H9 (cell line): ENCODE measurements around the gene CAB39. TPM values are rescaled to one million over a fixed set of nuclear protein-coding genes. Genes with fewer than 3 reads are reported as not detected.

Experiments
- DNase-seq: peaks from one replicate; pipeline ENCODE4 v3.0.0-alpha.2; 2017
- H2AFZ ChIP-seq: one replicate; pipeline ENCODE4 v1.6.1; 2013; ENCODE audit warnings: mild to moderate bottlenecking, low read length, control low read depth, moderate library complexity
- H2AK5ac ChIP-seq: 2 replicates; pipeline ENCODE4 v1.6.1; 2013; ENCODE audit warnings: low read length, control low read depth, mixed read lengths; ENCODE audit not compliant: insufficient read length
- H2BK120ac ChIP-seq: one replicate; pipeline ENCODE4 v1.6.1; 2013; ENCODE audit warnings: low read depth, mild to moderate bottlenecking, low read length, control low read depth, inconsistent platforms; ENCODE audit not compliant: poor library complexity, severe bottlenecking
- H2BK12ac ChIP-seq: 2 replicates; pipeline ENCODE4 v1.6.1; 2013; ENCODE audit warnings: low read length, control low read depth, mixed read lengths, low read depth; ENCODE audit not compliant: insufficient read length
- H2BK15ac ChIP-seq: 2 replicates; pipeline ENCODE4 v1.6.1; 2013; ENCODE audit warnings: low read depth, low read length, control low read depth
- H2BK20ac ChIP-seq: one replicate; pipeline ENCODE4 v1.6.1; 2013; ENCODE audit warnings: low read depth, mild to moderate bottlenecking, low read length, control low read depth, inconsistent platforms; ENCODE audit not compliant: poor library complexity, severe bottlenecking
- H2BK5ac ChIP-seq: 2 replicates; pipeline ENCODE4 v1.6.1; 2013; ENCODE audit warnings: low read length, control low read depth, mixed read lengths; ENCODE audit not compliant: insufficient read length
- H3K14ac ChIP-seq: 2 replicates; pipeline ENCODE4 v1.6.1; 2013; ENCODE audit warnings: low read length, control low read depth; ENCODE audit not compliant: insufficient read depth
- H3K18ac ChIP-seq: 2 replicates; pipeline ENCODE4 v1.6.1; 2013; ENCODE audit warnings: low read depth, mild to moderate bottlenecking, mixed read lengths, low read length, control low read depth; ENCODE audit not compliant: insufficient read length
- H3K23ac ChIP-seq: 2 replicates; pipeline ENCODE4 v1.6.1; 2013; ENCODE audit warnings: low read length, control low read depth, mixed read lengths, low read depth; ENCODE audit not compliant: insufficient read length
- H3K23me2 ChIP-seq: 2 replicates; pipeline ENCODE4 v1.6.1; 2013; ENCODE audit warnings: low read depth, mild to moderate bottlenecking, mixed read lengths, low read length, control low read depth; ENCODE audit not compliant: insufficient read length, poor library complexity, severe bottlenecking
- H3K27ac ChIP-seq: 2 replicates; pipeline ENCODE4 v1.5.1; 2013; ENCODE audit warnings: low read length, control low read depth, mixed read lengths, low read depth; ENCODE audit not compliant: insufficient read length
- H3K27me3 ChIP-seq: 2 replicates; pipeline ENCODE4 v1.6.1; 2013; ENCODE audit warnings: low read length, control low read depth, inconsistent platforms; ENCODE audit not compliant: insufficient read depth
- H3K4ac ChIP-seq: 2 replicates; pipeline ENCODE4 v1.6.1; 2013; ENCODE audit warnings: low read depth, mild to moderate bottlenecking, control low read depth, inconsistent platforms, low read length, moderate library complexity
- H3K4me1 ChIP-seq: 2 replicates; pipeline ENCODE4 v1.6.1; 2013; ENCODE audit warnings: low read length, control low read depth, inconsistent platforms; ENCODE audit not compliant: insufficient read depth
- H3K4me2 ChIP-seq: 2 replicates; pipeline ENCODE4 v1.6.1; 2013; ENCODE audit warnings: low read length, control low read depth, mixed read lengths; ENCODE audit not compliant: insufficient read length, insufficient read depth
- H3K56ac ChIP-seq: 2 replicates; pipeline ENCODE4 v1.6.1; 2013; ENCODE audit warnings: low read depth, mild to moderate bottlenecking, mixed read lengths, low read length, control low read depth; ENCODE audit not compliant: insufficient read length
- H3K79me1 ChIP-seq: 2 replicates; pipeline ENCODE4 v1.6.1; 2013; ENCODE audit warnings: low read depth, mild to moderate bottlenecking, moderate library complexity, low read length, control low read depth, inconsistent platforms; ENCODE audit not compliant: insufficient read depth, poor library complexity, severe bottlenecking
- H3K79me2 ChIP-seq: 2 replicates; pipeline ENCODE4 v1.6.1; 2013; ENCODE audit warnings: low read length, control low read depth, inconsistent platforms; ENCODE audit not compliant: insufficient read depth
- H3K9ac ChIP-seq: 2 replicates; pipeline ENCODE4 v1.6.1; 2013; ENCODE audit warnings: low read length, control low read depth, mixed read lengths; ENCODE audit not compliant: insufficient read length; ENCODE audit errors: extremely low read depth
- H3K9me3 ChIP-seq: one replicate; pipeline ENCODE4 v1.6.1; 2013; ENCODE audit warnings: low read depth, low read length, inconsistent platforms; ENCODE audit not compliant: control insufficient read depth
- H3T11ph ChIP-seq: one replicate; pipeline ENCODE4 v1.6.1; 2013; ENCODE audit warnings: mild to moderate bottlenecking, low read length, control low read depth, inconsistent platforms
- H4K20me1 ChIP-seq: one replicate; pipeline ENCODE4 v1.6.1; 2013; ENCODE audit not compliant: control insufficient read depth, insufficient read length, insufficient read depth
- H4K5ac ChIP-seq: 2 replicates; pipeline ENCODE4 v1.6.1; 2013; ENCODE audit warnings: low read depth, mild to moderate bottlenecking, mixed read lengths, low read length, control low read depth; ENCODE audit not compliant: insufficient read length
- H4K8ac ChIP-seq: replicated peaks from 2 replicates; pipeline ENCODE4 v1.6.1; 2013; ENCODE audit warnings: low read length, control low read depth, mixed read lengths, low read depth; ENCODE audit not compliant: insufficient read length
- H4K91ac ChIP-seq: 2 replicates; pipeline ENCODE4 v1.6.1; 2013; ENCODE audit warnings: low read depth, mild to moderate bottlenecking, moderate library complexity, mixed read lengths, low read length, control low read depth; ENCODE audit not compliant: insufficient read length
- H3K27ac Mint-ChIP-seq, 3 experiments: 2 replicates in 2 of 3; 3 replicates in 1 of 3; pipeline ENCODE4 v1.8.0; 2020 to 2021; ENCODE audit warnings: mixed read lengths in 3 of 3, mild to moderate bottlenecking in 1 of 3, moderate library complexity in 1 of 3
- H3K27me3 Mint-ChIP-seq: 2 replicates; pipeline ENCODE4 v1.8.0; 2021; ENCODE audit warnings: low read depth, mild to moderate bottlenecking, moderate library complexity, mixed read lengths
- H3K36me3 Mint-ChIP-seq, 3 experiments: 2 replicates in 2 of 3; 3 replicates in 1 of 3; pipeline ENCODE4 v1.8.0; 2020 to 2021; ENCODE audit warnings: low read depth in 3 of 3, mixed read lengths in 3 of 3; ENCODE audit not compliant: insufficient read depth in 1 of 3
- H3K4me1 Mint-ChIP-seq, 2 experiments: 2 replicates each; pipeline ENCODE4 v1.8.0; 2020; ENCODE audit warnings: mixed read lengths in 2 of 2
- H3K4me3 Mint-ChIP-seq, 2 experiments: 2 replicates in 1 of 2; 3 replicates in 1 of 2; pipeline ENCODE4 v1.8.0; 2020 to 2021; ENCODE audit warnings: mild to moderate bottlenecking in 2 of 2, mixed read lengths in 2 of 2, moderate library complexity in 1 of 2
- H3K9me3 Mint-ChIP-seq, 2 experiments: 2 replicates in 1 of 2; 3 replicates in 1 of 2; pipeline ENCODE4 v1.8.0; 2020; ENCODE audit warnings: mild to moderate bottlenecking in 2 of 2, mixed read lengths in 2 of 2, moderate library complexity in 1 of 2
- WGBS: extraction: QIAGEN DNeasy Blood & Tissue Kit; methylation state at CpG from one replicate; pipeline ENCODE4 v1.1.7; 2013; ENCODE audit warnings: missing lambda C conversion rate, low lambda C conversion rate, mixed read lengths; ENCODE audit not compliant: insufficient read length; ENCODE audit errors: extremely low coverage; 5-methylcytosine and 5-hydroxymethylcytosine counted together
- total RNA-seq: library from RNA; stranded (reverse); gene quantifications from 2 replicates; pipeline ENCODE4 v1.2.1, GENCODE V29; 2021
- TF ChIP-seq, protein P1 (sequence below): fragments of 200-600 bp; sonication (generic); conservative IDR thresholded peaks from 3 replicates; pipeline ENCODE4 v1.8.0; 2021; ENCODE audit warnings: antibody characterized with exemption, mild to moderate bottlenecking

Gene CAB39
- total RNA-seq, 1 experiment from 2014 or later = 42.7 TPM

DNA sequence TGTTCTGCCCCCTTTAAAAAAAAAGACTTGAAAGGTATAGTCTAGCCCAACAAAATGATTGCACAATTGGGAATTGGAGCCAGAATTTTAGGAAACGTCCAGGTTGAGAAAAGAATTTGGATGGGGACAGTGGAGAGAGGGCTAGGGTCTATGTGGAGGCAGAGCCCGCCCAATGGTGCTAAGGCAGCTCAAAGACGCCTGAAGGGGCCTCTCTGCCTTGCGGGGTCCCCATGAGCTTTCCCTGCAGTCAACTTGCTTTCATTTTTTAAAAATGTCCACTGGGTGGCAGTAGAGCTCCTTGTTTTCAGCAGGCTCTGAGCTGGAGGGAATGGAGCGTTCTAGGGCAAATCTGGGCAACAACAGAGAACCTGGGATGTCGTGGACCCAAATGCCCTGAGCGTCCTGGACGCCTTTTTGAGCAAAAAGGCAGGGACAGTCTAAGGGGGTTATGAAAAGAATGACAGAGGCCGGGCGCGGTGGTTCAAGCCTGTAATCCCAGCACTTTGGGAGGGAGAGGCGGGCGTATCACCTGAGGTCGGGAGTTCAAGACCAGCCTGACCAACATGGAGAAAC lies 111.8 kb downstream of the CAB39 start:
- Histone ChIP-seq H3K4me2 (no peak overlapping the region), H2BK120ac (no peak overlapping the region), H3K56ac (no peak overlapping the region), H4K8ac (no peak overlapping the region), H3T11ph (no peak overlapping the region), H4K91ac (no peak overlapping the region), H2AFZ (no peak overlapping the region), H3K79me1 (no peaks in the 10 kb centered on the region), H3K9ac (no peak overlapping the region), H3K23me2 (no peaks in the 10 kb centered on the region), H3K79me2 (no peaks in the 10 kb centered on the region), H3K23ac (no peak overlapping the region), H2BK5ac (no peak overlapping the region), H3K27me3 (no peaks in the 10 kb centered on the region), H4K5ac (no peak overlapping the region), H4K20me1 (no peaks in the 10 kb centered on the region), H3K4me1 (no peaks in the 10 kb centered on the region), H2AK5ac (no peak overlapping the region), H2BK15ac (no peak overlapping the region), H3K4ac (no peak overlapping the region), H2BK20ac (no peak overlapping the region), H3K9me3 (no peaks in the 10 kb centered on the region), H2BK12ac (no peak overlapping the region), H3K27ac (no peak overlapping the region), H3K14ac (no peak overlapping the region), H3K18ac (no peak overlapping the region)
- no peaks in the 10 kb centered on the region; a peak in 1 of 5 replicates for H3K9me3 Mint-ChIP-seq
- TF ChIP-seq, protein P1, sequence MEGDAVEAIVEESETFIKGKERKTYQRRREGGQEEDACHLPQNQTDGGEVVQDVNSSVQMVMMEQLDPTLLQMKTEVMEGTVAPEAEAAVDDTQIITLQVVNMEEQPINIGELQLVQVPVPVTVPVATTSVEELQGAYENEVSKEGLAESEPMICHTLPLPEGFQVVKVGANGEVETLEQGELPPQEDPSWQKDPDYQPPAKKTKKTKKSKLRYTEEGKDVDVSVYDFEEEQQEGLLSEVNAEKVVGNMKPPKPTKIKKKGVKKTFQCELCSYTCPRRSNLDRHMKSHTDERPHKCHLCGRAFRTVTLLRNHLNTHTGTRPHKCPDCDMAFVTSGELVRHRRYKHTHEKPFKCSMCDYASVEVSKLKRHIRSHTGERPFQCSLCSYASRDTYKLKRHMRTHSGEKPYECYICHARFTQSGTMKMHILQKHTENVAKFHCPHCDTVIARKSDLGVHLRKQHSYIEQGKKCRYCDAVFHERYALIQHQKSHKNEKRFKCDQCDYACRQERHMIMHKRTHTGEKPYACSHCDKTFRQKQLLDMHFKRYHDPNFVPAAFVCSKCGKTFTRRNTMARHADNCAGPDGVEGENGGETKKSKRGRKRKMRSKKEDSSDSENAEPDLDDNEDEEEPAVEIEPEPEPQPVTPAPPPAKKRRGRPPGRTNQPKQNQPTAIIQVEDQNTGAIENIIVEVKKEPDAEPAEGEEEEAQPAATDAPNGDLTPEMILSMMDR = peak; percentile 85
- WGBS = no CpG with 5 or more reads among the region's 14 CpGs
- peaks cover 2% of the 10 kb centered on the region; the same call in 1 of the 2 replicates for H3K27me3 Mint-ChIP-seq
- H3K4me3 Mint-ChIP-seq = no peak overlapping the region; a peak in 1 of 5 replicates
- no peak overlapping the region; a peak in 1 of 7 replicates for H3K27ac Mint-ChIP-seq
- DNase-seq = peak; percentile 82
- H3K36me3 Mint-ChIP-seq = peaks cover 0 to 4% (median 0%) of the 10 kb centered on the region in 3 experiments; a peak in 2 of 7 replicates
- H3K4me1 Mint-ChIP-seq = peaks cover 11% of the 10 kb centered on the region in 2 experiments
